GM12874 (cell line): Measurements from ENCODE around the gene ALOX5.

Source experiments
- TF ChIP-seq, protein P1 (sequence below): IDR thresholded peaks from 2 replicates; pipeline ENCODE4 v1.5.1; 2011; ENCODE audit warnings: low read depth, mild to moderate bottlenecking, control low read depth, low read length, moderate library complexity; ENCODE audit not compliant: insufficient read depth

Gene ALOX5

DNA sequence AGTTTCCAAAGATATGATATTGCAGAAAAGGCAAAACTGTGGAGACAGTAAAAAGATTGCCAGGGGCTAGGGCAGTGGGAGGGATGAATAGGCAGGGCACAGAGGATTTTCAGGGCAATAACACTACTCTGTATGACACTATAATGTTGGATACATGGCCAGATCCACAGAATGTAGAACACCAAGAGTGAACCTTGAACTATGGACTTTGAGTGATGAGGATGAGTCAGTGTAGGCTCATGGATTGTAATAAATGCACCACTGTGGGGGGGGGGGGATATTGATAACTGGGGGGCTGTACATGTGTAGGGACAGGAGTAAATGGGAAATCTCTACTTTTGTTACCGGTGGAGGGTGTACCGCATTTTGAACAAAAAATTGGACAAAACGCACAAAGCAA lies 77.4 kb downstream of the ALOX5 start:
- TF ChIP-seq, protein P1, sequence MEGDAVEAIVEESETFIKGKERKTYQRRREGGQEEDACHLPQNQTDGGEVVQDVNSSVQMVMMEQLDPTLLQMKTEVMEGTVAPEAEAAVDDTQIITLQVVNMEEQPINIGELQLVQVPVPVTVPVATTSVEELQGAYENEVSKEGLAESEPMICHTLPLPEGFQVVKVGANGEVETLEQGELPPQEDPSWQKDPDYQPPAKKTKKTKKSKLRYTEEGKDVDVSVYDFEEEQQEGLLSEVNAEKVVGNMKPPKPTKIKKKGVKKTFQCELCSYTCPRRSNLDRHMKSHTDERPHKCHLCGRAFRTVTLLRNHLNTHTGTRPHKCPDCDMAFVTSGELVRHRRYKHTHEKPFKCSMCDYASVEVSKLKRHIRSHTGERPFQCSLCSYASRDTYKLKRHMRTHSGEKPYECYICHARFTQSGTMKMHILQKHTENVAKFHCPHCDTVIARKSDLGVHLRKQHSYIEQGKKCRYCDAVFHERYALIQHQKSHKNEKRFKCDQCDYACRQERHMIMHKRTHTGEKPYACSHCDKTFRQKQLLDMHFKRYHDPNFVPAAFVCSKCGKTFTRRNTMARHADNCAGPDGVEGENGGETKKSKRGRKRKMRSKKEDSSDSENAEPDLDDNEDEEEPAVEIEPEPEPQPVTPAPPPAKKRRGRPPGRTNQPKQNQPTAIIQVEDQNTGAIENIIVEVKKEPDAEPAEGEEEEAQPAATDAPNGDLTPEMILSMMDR, result no peak

DNA sequence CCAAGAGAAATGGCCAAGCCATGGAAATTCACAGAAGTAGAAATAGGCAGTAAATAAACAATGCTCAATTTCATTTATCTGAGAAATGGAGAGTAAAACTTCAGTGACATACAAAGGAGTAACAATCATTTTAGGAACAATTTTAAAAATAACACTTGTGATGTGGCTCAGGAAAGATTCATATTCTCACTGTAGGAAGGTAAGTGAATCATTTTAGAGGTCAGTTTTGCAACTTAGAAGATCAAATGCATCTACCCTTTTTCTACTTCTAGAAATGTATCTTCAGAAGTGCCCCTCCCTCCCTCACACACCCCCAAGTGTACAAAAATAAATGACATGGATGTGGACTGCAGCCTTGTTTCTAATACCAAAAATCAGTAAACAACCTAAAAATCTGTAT lies 78.3 kb downstream of the ALOX5 start:
- TF ChIP-seq, protein P1, result no peak

DNA sequence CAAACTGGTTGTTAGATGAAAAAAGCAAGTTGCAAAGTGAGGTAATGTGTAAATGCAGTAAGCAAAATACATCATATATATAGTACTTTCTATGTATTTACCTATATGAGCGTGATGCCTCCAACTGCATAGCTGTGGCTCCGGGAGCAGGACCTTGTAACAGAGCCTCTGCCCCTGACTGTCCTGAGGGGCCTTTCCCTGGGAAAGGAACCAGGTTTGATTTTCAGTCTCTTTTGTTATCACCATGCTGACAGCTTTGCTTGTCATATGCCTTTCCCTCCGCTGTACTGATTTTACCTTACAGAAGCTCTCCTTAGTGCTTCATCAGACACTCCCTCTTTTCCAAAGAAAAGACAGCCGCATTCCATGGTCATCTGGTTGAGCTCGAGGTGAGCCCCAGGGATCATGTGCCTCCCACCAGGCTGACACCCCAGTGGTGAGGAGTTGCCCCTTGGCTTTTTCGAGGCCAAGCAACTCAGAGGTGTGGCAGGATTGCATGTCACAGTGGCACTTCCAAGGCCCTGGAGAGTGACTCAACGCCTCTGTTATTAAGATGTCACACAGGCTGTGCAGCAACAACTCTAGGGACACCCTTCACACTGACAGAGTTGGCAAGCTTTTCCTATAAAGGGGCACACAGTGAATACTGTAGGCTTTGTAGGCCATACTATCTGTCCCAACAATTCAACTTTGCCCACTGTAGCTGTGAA lies 78.9 kb downstream of the ALOX5 start:
- TF ChIP-seq, protein P1, result no peak

DNA sequence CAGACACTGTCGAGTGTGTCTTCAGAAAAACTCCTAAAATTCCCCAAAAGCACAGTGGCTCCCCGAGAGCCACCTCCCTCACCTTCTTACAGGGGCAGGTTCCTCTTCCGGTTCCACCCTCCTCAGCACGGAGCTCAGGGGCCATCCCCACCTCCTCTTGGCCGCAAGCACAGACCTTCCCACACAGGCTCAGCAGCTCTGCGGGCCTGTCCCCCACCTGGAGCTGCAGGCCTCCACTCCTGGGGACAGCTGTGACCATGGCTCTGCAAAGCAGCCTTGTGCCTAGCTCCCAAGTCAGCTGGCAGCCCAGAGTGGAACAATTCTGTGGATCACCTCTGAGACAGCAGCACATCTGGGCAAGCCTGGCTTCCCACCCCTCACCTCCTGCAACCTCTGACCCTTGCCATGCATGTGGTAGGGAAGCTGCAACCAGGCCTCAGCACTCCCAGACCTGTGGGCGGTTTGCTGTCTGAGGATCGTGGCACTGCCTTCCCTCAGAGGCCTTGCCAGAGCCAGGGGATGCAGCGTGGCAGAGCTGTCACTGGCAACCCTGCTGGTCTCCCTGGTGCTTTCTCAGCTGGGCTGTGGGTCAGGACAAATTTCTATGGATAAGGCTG lies 79.7 kb downstream of the ALOX5 start:
- TF ChIP-seq, protein P1, result no peak

DNA sequence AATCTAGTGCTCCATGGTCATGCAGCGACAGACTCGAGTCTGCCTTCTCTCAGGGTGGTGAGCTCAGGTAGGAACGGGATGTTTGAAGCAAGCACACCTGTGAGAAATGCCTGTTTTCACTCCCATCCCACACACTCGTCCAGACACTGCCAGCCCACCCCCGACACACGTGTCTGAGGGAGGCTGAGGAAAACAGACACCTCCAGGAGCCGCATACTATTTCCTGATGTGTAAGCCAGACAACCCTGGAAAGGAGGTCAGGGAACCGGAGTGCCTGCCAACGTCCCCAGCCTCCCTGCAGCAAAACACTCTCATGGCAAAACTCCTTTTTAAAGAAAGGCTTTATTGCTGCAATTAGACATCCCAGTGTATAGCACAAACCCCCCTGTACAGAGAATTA lies 80.2 kb downstream of the ALOX5 start:
- TF ChIP-seq, protein P1, result no peak

DNA sequence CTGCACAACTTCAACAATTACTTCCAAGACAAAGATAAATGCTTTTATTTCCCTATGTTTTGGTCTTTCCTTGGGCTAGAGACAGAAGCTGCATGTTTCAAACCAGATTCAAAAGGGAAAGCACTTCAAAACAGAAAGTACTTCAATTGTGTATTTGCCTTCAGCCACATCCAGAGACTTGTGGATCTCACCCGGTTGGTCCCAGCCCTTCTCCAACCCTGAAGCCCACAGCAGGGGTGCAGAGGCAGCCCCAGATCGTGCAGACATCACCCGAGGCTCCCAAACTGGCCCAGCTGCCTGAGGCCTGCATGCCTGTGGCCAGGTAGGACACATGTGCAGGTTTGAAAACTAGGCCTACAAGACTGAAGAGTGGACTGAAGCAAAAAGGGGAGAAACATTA lies 80.8 kb downstream of the ALOX5 start:
- TF ChIP-seq, protein P1, result no peak

DNA sequence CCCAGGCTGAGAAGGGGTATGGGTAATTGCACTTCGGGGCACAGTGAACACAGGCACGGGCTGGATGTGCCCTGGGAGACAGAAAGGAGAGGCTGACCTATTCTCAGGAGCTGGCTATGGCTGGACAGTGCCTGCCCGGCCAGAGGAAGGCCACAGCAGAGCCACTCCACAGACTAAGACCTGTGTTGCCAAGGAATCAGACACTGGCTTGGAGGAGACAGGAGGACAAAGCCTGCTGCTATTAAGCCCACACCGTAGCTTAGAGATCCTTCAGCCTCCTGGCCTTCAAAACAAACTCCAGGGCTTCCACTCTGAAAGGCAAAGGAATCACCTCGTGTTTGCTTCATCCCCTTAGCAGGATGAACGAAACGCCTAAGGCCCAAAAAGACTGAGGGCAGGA lies 82.2 kb downstream of the ALOX5 start:
- TF ChIP-seq, protein P1, result no peak
